ENCODE measurements around the gene RHBDD3.
A peak's percentile ranks its signal among the peaks of the same experiment; 100 is the strongest.
"Not testable (repeated sequence)": the region's sequence is repeated elsewhere in the genome, so short reads cannot be mapped to it uniquely, and the experiment has no call there.

The RHBDD3 gene

DNA sequence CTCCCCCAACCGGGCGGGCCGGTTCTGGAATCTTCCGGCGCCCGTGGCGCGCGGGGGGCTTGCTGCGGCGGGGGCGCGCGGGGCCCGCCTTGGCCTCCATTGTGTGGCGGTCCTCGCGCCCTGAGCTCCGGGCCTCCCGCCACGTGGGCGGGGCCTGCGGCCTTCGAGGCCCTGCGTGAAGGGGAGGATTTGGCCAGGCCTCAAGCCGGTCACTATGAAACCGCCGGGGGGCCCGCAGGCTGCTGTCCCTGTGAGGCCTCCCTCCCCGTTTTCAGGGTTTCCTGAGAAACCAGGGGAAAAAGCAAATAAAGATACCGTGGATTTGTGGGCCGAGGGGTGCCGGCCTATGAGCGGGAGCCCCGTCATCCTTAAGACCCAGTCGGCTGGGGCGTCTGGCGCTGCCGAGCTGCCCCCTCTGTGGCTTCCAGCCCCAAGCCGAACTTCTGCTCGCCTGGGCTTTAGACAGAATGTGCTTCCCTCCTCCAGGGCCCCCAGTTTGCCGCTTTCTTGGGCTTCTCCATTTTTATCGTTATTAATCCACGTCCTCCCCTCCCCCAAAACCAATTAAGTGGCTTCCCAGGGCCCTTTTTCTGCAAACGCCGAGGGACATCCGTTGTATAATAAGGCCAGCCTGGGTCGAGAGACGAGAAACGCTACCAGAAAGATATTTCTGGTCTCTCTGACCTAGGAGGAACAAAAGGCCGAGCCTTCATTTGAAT lies 889 bp upstream of the RHBDD3 start:
- DNase-seq = peak; percentile 46

DNA sequence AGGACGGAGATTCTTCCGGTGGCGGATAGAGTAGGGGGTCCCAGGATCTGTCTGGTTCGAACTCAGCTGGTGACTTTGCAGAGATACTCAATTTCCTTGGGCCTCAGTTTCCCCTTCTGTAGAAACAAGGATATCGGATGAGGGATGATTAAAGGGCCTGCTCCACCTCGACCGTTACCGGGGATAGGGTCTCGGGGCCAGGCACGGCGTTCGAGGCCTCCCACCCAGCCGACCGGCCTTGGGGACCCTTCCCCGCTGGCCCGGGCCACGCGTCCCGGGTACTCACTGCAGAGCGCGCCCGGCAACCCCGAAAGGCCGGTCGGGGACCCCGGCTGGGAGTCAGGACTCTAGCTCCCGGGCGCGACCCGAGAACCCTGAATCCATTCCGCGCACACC lies 321 bp downstream of the RHBDD3 start:
- no peak for DNase-seq

DNA sequence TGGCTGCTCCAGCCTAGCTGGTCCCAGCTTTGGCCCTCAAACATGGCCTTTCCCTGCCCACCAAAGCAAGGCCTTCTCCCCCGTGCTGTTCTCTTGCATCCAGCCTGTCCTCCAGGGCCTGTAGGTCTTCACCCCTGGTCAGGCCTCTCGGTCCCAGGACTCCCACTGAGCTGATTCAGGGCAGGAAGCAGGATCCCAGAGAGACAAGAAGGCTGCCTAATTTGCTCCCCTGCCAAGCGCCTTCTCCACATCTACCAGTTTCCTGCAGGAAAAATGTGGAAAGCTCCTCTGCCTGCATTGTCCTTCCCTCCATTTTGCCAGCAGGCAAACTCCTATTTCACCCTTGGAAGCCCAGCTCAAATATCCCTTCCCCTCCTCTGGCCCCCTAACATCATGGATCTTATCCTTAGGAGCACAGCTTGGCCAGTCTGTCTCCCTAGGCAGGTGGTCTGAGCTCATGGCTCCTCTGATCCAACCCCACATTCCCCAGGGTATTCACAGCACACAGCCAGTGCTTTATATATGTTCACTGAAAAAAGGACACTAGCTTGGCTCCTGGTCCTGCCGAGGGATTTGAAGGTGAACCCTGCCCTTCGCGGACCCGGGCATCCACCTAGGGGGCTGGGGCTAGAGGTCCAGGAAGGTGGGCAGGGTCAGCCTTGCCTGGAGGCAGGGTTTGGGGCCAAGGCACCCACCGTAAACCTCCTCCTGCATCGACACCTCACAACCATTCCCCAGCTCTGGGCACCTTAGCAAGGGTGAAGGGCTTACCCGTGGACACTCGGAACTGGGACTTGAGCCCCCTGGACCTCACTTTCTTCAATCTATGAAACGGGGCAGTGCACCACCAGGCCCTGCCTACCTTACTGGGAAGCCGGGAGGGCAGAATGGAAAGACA lies 968 bp downstream of the RHBDD3 start:
- DNase-seq = no peak

DNA sequence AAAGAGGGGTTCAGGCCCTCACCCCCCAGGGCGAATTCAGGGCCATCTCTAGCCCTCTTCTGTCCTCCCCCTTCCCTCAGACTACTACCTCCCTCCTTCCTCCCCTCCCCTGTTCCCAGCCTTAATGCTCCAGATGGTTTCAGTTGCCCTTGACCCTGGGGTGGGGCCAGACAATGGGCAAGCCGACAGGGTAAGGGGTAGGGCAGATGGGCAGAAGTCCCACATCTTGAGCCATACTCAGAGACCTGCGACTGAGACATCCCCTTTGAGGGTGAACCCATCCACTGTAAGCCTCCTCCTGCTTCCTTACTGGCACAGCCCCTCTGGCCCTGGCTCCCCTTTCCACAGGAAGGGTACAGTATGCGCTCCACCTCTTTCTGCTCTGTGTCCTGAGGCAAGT lies 1.9 kb downstream of the RHBDD3 start:
- no peak for DNase-seq

DNA sequence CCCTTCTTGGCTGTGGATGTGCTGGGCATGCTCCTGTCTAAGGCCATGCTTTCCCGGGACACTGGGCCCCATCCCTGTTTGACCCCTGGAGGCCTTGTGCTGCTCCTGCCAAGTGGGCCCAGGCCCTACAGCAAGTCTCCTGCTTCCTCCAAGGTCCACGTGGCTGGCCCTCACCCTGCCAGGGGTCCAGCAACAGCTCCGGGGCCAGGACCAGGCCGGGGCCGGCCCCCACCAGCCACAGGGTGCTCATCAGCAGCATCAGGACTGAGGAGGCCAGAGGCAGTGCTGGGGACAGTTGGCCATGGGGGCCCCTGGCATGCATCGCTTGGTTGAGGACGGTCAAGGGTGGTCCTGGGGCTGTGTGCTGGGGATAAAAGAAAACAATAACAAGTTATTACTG lies 2.5 kb downstream of the RHBDD3 start:
- DNase-seq = no peak

DNA sequence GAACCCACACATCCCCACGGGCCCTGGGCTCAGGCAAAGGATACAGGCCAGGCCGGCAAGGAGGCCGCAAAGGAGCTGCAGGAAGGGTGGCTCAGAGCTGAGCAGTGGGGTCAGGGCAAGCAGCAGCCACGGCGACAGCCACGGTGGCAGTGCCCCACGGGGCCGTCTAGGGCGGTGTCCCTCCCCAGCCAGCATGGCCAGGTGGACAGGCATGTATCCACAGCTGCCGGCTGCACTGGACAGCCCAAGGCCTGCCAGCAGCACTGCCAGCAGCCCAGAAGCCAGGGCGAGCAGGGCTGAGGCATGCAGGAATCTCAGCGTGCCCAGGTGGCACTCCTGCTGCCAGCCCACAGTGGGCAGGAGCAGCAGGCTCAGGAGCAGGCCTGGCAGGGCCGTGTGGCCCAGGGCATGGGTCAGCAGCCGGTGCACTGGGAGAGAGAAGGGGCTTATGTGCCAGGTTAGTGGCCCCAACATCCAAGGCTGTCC lies 3.9 kb downstream of the RHBDD3 start:
- no peak for DNase-seq

DNA sequence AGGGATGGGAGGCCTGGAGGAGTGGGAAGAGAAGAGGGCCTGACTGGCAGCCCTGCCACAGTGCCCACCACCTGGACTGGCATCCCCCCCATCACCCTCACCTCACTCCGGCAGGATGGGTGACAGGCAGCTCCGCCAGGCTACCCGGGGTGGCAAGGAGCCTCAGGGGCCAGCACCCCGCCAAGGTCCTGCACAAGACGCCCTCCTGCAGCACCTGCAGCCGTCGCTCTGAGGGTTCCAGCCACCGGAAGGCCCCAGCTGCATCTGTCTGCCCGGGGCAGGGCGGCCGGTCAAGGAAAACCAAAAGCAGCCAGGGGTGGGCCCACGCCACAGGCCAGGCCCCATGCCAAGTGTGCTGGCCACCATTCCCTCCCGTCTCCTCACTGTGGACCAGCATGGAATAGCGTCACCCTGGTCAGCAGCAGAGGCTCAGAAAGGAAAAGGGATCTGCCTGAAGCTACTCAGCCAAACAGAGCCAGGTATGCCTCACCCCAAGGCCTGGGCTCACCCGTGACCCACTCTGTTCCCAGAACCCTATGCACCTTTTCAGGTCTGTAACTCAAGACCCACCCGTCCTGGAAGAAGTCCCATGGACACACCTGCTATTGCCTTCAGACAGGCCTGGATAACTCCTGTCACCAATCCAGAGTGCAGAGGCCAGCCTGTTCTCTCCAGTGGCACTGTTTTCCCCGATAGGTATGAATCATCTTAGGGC lies 7.0 kb downstream of the RHBDD3 start:
- no peak for DNase-seq

DNA sequence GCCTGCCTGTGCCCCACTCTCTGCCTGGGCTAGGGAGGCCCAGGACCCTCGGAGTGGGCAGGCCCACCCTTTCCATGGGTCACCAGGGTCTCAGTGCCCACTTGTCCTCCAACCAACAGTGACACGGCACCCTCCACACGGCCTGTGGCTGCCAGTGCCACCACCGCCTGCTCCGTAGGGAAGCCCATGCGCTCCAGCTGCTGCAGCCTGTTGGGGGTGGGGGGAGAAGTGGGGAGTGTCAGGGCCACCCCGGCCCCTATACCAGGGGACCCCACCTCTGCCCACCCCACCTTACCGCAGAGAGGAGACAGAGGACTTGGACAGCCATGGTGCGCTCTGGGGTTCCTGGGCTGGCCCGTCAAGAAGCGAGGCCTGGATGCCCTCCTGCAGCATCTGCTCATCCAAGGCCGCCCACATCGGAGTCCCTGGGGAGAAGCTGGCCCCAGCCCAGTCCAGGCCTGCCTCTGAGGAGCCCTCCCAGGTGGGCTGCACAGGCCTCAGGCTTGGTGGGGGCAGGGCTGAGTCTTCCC lies 7.7 kb downstream of the RHBDD3 start:
- no peak for DNase-seq

DNA sequence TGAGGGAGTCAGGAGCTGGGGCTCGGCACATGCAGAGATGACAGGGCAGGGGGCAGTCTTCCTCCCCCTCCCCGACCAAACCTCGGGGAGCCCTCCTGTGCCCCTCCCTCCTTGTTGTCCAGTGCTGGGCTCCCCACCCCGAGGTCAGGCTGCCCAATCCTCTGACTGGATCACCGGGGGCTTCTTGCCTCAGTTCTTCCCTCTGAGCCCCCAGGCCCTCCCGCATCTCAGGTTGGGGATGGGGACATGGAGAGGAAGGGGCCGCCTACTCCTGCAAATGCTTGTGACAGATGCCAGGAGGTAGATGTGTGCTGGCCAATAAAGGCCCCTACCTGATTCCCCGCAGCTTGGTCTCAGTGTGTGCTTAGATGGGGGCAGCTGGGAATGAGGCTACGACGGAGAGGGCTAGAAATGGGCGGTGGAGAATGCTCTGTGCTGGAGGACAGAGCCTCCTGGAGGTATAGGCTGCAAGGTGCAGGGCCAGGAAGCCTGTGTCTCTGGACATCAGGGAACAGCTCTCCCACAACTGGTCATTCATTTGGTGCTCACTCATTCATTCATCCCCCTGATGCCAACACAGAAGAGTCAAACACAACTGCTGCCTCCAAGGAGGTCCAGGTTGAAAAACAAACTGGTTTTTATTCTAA lies 8.4 kb downstream of the RHBDD3 start:
- DNase-seq = no peak

DNA sequence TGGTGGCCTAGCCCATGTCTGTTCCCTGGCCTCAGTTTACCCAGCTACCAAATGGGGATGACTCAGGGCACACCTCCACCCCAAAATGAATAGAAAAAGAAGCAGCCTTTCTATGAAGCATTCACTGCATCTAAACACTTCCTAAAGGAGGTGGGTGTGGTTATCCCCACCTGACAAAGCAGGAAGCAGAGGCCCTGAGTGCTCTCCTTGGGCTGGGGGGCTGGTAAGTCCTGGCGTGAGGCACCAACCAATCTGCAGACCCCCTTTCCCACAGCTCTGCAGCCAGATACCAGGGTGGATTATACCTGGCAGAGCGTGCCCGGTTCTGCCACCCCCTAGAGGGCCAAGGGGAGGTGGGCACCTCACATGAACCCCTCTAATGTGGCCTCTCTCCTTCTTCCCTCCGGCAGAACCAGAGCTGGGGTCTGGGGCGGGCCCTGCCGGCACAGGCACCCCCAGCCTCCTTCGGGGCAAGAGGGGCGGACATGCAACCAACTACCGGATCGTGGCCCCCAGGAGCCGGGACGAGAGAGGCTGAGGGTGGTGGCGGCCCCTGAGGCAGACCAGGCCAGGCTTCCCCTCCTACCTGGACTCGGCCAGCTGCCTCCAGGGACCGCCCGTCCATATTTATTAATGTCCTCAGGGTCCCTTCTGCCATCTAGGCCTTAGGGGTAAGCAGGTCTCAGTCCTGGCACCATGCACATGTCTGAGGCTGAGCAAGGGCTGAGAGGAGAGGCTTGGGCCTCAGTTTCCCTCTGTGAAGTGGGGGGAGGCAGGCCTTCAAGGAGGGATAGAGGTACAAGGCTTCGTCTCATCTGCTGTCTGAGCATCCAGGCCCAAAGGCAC lies 9.2 kb downstream of the RHBDD3 start:
- no peak for DNase-seq

DNA sequence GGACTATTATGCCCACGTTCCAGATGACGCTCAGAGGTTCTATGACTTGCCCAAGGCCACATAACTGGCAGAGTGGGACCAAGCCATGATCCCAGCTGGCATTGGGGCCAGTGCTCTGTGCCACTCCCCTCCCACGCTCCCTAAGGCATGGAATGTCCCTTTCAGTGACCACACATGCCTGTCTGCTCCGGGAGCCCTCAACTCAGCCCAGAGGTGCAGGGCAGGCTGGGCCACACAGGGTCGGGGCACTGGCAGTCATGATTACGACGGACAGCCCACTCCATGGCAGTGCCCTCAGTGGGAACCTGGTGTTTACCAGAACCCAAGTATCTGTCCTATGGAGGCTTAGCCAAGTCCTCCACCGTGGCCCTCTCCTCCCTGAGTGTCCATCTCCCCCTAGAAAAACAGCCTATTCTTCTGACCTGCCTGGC lies 10.0 kb downstream of the RHBDD3 start:
- DNase-seq = no peak

DNA sequence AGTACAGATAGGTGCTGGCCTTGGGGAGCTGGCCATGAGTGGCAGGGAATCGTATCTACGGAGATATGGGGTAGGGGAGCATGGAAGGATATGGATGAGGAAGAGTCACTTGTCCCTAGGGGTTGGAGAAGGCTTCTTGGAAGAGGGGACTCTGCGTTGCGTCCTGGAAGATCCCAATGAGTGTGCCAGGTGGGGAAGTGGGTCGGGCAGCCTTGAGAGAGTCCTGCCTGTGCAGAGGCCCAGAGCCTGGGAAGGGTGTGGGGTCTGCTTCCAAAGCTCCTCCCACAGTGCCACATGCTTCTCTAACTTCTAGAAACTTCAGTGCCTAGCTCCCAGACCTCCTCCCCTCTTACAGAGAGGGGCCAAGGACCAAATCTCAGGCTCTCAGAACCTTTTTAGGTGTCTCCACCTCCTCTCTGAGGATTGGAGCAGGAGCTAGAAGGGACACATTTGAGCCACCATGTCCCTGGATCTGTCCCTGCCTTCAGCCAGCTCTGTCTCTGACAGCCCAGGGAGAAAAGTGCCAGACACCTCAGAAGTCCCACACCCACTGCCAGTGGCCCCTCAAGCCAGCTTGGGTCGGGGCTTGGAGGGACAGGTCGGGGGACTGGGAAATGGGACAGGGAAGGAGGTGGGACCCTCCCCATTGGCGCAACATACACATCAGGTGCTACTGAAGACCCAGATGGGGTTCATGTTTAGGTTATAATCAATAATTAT lies 11.0 kb downstream of the RHBDD3 start:
- no peak for DNase-seq

DNA sequence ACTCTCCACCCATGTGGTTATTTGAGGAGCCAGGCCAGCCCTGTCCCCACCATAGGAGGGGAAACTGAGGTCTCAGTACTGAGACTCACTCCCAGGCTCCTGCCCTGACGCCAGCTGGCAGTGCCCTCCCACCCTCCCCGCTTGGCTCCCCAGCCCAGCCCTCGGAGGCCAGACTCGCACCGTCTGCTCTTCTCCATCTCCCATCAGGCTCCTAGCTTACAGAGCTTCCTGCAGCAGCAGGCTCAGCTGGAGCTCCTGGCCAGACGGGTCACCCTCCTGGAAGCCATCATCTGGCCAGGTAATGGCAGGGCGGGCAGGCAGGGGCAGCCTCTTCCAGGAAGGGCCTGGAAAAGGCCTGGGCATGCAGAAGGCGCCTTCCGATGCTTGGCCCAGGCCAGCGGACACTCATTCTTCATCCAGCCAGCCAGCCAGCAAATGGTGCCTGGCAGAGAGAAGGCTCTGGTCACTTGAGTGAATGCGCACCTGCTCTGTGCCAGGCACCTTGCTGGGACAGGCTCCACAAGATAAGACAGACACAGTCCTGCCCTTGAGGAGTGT lies 12.6 kb downstream of the RHBDD3 start:
- DNase-seq = no peak

DNA sequence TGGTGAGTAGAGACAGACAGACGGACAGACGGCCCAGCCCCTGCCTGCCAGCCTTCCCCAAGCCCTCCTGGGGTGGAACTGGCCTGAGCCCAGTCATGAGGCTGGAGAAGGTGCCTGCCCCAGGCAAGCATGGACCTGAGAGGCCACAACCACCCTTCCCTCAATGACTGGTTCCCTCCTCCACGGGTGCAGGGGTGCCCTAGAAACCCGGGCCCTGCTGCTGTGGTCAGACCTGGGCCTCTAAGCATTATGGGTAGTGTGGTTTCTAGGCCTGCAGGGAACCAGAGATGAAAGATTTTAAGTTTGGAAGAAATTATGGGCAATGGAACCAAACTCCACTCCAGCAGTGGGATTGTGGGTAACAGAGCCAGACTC lies 13.5 kb downstream of the RHBDD3 start:
- no peak for DNase-seq

DNA sequence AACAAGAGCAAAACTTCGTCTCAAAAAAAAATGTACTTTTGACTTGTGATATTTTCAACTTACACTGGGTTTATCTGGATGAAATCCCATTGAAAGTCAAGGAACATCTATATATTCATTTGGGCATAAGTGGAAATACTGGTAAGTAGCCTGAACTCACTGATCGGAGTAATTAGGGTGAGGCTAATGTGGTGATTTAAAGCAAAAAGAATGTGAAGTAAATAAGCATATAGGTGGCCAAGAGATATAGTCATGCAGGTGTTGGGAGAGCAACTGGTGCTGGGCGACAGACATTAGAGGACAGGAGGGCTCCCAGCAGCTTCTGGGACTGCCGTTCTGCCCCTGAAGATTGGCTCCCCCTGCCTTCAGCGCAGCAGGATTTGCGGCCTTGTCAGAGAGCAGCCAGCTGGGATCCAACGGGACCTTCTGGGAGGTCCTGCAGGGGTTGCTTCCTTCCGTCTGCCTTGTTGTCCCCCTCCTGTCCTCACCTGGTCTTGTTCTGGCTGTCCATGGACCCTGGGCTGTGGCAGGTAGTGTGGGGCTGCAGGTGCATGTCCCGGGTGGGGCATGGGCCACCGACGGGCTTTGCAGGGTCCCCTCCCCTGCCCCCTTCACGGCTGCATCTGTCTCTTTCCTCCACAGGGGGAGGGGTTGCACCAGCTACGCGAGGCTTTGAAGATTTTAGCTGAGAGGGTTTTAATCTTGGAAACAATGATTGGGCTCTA lies 14.1 kb downstream of the RHBDD3 start:
- DNase-seq = no peak

DNA sequence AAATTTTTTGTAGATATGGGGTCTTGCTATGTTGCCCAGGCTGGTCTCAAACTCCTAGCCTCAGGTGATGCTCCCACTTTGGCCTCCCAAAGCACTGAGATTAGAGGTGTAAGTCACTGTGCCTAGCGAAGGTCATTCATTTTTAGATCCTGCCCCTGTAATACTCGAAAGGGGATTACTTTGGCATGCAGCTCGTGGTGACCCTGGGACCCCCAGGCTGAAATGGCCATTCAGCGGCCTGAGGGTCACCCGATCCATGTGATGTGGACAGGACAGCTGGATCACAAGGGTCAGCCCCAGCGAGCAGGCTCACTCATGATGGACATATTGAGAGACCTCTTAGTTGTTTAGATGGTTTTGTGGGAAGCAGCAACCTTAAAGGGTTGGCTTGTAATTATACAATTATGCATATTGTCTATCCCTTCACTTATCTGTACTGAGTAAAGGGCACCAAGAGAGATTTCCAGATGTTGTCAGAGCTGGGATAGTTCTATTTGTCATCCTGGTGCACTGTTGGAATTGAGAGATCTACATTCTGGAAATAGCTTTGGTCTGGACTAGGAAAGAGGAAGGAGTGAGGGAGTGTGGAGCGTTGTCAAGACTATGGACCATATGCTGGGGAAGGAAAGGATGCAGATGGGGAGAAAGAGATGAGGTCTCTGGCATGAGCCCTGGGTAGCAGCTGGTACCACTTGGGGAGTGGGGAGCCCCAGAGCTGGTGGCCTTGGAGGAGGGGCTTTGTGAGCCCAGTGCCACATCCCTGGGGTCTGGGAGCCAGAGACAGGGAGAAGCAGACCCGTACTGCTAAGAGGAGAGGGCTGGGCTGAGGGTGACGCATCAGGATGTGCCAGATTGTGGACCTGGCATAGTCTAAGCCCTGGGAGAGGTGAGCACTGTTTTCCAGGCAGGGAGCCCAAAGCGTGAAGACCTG lies 15.5 kb downstream of the RHBDD3 start:
- no peak for DNase-seq

DNA sequence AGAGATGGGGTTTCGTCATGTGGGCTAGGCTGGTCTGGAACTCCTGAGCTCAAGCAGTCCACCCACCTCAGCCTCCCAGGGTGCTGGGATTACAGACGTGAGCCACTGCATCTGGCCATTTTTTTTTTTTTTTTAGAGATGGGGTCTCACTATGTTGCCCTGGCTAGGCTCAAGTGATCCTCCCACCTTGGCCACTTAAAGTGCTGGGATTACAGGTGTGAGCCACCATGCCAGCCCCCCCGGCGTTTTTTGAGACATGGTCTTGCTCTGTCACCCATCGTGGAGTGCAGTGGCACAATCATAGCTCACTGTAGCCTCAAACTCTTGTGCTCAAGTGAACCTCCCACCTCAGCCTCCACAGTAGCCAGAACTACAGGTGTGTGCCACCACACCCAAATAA lies 16.5 kb downstream of the RHBDD3 start:
- DNase-seq = no peak

DNA sequence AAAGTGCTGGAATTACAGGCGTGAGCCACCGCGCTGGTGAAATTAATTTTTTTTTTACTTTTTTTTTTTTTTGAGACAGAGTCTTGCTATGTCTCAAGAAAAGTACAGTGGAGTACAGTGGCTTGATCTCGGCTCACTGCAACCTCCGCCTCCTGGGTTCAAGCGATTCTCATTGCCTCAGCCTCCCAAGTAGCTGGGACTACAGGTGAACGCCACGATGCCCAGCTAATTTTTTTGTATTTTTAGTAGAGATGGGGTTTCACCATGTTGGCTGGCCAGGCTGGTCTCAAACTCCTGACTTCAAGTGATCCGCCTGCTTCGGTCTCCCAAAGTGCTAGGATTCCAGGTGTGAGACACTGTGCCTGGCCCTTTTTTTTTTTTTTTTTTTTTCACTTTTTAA lies 19.9 kb downstream of the RHBDD3 start:
- not testable (repeated sequence) for DNase-seq

Data from CD4-positive, alpha-beta T cell treated with Interleukin-21 for 1 hour (primary cell).